DMS114 treated with DMSO at 0.1 percent for 48 hours (cell line): ENCODE results near the gene SYT15B.
"Not testable (repeated sequence)": the region's sequence is repeated elsewhere in the genome, so short reads cannot be mapped to it uniquely, and the experiment has no call there.

Source experiments
- DNase-seq: peaks from one replicate; lab custom pipeline; 2025; ENCODE audit not compliant: unreplicated experiment; lab: John Stamatoyannopoulos, UW

Gene SYT15B

GRCh38 chr10:47730911-47731310 is 32.5 kb downstream of the SYT15B start:
- DNase-seq: not testable (repeated sequence)

- DNase-seq: not testable (repeated sequence)
Measured at GRCh38 chr10:47725740-47726139, 37.7 kb downstream of the SYT15B start.

- not testable (repeated sequence) for DNase-seq
Measured at GRCh38 chr10:47725047-47725446, 38.3 kb downstream of the SYT15B start.

- DNase-seq: not testable (repeated sequence)
Measured at GRCh38 chr10:47724119-47724518, 39.3 kb downstream of the SYT15B start.

DNA sequence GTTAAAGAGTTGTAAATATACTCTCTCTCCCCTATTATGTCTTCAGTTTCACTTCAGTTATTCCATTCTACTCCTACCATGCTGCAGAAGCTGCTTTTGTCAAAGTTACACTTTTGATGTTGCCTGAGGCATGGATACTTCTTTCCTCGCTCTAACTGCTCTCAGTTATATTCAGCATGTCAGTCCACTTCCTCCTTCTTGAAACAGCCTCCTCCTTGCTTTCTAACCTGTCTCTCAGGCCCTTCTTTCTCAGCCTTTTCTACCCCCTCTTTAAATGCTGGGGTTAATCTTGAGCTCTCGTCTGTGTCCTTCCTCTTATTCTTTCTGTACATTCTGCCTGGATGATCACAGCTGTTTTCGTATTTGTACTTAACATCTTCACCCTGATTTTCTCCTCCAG is 40.0 kb downstream of the SYT15B start:
- DNase-seq: not testable (repeated sequence)

DNA sequence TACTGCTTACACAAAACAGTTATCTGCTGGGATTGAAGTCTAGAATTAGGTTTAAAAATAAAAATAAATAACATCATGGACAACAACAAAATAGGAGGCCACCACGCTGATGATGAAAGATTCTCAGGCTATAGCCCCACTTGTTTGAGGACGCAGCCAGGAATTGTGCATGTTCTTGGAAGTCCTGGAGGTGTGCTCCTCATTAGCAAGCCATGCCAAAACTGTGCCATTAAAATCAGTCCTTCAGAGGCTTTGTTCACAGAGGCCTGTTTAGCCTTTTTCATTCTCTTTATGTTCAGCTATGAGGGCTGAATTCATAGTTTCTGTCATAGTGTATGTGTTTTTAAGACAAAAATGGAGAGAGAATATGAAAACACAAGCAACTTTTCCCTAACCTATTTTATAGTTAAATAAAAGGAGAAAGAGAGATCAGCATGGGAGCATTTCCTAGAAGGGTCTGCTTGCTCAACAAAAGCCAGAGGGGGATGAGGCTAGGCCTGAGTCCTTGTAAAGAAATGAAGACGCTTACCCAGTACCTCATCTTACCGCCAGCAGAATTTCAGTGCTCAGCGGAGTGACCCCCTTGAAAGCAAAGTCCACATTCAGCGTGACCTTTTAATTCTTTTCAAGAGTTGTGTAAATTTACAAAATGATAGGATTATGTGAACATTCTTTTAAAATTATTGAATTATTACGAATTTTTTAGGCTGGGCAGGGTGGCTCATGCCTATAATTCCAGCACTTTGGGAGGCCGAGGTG is 46.2 kb downstream of the SYT15B start:
- not testable (repeated sequence) for DNase-seq
